Left lobe of liver (tissue), 2 donors: Measurements from ENCODE around the gene TPPP2. TPM values are rescaled to one million over a fixed set of nuclear protein-coding genes. Genes with fewer than 3 reads are reported as not detected.

Experiments
- ATAC-seq: fragments of 200-7000 bp; cut with Tn5 transposase; one replicate; pipeline ENCODE4 v1.9.1; 2020; ENCODE audit warnings: mild to moderate bottlenecking, moderate library complexity
- DNase-seq: peaks from one replicate; pipeline ENCODE4 v3.0.0-alpha.2; 2020; ENCODE audit warnings: low spot score
- total RNA-seq: library from RNA; stranded (reverse); gene quantifications from one replicate; pipeline ENCODE4 v1.2.1, GENCODE V29; 2021
- donor health status: DM: no; HTN: no; CAD: no; lungs with moderate emphysema.
- donor health status: DM: no; HTN: yes; CAD: no.

TPPP2 gene
- total RNA-seq, 1 donor from 2014 or later = 4.6 TPM

DNA sequence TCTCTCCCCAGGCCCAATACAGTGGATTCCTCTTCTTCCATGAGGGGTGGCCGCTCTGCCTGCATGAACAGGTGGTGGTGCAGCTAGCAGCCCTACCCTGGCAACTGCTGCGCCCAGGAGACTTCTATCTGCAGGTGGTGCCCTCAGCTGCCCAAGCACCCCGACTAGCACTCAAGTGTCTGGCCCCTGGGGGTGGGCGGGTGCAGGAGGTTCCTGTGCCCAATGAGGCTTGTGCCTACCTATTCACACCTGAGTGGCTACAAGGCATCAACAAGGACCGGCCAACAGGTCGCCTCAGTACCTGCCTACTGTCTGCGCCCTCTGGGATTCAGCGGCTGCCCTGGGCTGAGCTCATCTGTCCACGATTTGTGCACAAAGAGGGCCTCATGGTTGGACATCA is 43.9 kb downstream of the TPPP2 start:
- DNase-seq (no peak), ATAC-seq (no peak)

DNA sequence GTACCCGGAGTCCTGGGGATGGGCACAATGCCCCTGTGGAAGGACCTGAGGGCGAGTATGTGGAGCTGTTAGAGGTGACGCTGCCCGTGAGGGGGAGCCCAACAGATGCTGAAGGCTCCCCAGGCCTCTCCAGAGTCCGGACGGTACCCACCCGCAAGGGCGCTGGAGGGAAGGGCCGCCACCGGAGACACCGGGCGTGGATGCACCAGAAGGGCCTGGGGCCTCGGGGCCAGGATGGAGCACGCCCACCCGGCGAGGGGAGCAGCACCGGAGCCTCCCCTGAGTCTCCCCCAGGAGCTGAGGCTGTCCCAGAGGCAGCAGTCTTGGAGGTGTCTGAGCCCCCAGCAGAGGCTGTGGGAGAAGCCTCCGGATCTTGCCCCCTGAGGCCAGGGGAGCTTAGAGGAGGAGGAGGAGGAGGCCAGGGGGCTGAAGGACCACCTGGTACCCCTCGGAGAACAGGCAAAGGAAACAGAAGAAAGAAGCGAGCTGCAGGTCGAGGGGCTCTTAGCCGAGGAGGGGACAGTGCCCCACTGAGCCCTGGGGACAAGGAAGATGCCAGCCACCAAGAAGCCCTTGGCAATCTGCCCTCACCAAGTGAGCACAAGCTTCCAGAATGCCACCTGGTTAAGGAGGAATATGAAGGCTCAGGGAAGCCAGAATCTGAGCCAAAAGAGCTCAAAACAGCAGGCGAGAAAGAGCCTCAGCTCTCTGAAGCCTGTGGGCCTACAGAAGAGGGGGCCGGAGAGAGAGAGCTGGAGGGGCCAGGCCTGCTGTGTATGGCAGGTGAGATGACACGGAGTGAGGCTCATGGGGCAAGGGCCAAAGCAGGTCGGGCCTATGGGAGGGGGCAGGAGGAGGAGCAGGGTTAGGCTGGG is 44.6 kb downstream of the TPPP2 start:
- no peak for DNase-seq
- ATAC-seq = no peak

DNA sequence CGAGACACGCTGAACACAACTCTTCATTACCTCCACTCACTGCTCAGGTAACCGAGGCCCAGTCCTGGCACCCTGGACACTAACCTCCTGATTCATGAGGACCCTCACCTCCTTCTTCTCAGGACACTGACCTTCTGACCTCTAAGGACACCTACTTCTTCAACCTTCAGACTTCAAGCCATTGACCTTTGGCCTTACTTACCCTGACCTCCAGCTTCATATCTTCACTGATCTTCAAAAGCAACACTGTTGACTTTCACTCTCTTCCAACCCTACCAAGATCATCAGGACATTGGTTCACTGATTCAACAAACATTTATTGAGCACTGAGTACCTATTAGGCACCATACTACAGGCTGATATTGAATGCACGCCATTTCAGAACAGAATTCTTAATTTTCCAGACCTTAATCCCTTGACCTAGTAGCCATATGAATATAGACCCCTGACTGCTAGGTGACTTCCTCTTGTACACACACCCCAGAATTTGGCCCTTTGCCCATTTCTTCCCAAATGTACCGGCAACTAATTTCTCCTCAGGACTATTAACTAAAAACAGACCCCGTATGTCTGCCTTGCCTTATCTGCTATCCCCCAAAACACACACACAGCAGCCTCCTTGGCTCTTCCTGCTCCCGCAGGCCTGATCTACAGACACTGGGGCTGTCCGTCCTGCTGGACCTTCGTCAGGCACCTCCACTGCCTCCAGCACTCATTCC is 45.9 kb downstream of the TPPP2 start:
- no peak for DNase-seq
- no peak for ATAC-seq

DNA sequence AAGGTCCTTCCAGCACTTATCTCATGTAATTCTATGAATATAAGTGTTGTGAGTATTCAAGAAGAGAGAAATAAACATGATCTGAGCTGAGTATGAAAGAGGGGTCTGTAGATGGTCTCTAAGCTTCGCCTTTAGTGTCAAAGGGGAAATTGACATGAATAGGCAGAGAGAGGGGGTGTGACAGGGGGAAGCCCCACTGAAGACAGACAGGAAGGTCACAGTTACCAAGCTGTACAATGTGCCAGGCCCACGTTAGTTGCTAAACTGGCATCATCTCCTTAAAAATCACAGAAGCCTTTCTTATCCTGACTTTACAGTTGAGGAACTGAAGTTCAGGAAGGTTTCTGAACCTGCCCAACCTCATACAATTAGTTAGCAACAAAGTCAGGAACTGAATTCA is 47.7 kb downstream of the TPPP2 start:
- DNase-seq (no peak), ATAC-seq (no peak)

DNA sequence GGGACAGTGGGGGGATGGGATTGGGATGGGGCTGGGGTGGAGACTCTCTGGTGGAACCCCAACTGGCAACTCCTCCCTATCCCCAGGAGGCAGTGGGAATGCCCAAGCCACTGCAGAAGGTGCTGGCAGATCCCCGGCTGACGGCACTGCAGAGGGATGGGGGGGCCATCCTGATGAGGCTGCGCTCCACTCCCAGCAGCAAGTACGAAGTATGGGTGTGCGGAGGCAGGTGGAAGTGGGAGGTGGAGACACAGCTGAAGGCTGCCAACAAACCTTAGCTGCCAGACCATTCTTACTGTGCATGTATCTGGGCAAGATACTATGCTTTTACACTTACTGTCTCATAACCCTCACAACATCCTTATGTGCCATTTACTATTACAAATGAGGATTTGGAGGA is 48.3 kb downstream of the TPPP2 start:
- no peak for DNase-seq
- no peak for ATAC-seq

DNA sequence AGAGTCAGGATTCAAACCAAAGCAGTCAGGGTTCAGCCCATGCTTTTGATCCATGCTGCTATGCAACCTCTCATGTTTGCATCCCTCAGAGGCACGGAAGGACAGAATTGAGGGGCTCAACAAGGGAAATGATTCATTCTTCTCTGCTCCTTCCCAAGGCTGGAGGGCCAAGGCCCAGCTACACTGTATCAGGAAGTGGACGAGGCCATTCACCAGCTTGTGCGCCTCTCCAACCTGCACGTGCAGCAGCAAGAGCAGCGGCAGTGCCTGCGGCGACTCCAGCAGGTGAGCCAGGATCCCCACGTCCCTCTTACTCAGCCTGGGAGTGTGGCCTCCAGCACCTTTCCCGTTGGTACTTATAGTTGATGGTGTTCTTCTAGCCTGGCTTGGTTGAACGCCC is 48.7 kb downstream of the TPPP2 start:
- ATAC-seq (no peak), DNase-seq (no peak)

DNA sequence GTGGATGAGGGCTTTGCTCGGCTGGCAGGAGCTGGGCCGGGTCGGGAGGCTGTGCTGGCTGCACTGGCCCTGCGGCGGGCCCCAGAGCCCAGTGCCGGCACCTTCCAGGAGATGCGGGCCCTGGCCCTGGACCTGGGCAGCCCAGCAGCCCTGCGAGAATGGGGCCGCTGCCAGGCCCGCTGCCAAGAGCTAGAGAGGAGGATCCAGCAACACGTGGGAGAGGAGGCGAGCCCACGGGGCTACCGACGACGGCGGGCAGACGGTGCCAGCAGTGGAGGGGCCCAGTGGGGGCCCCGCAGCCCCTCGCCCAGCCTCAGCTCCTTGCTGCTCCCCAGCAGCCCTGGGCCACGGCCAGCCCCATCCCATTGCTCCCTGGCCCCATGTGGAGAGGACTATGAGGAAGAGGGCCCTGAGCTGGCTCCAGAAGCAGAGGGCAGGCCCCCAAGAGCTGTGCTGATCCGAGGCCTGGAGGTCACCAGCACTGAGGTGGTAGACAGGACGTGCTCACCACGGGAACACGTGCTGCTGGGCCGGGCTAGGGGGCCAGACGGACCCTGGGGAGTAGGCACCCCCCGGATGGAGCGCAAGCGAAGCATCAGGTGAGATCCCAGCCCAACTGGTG is 51.6 kb downstream of the TPPP2 start:
- ATAC-seq = no peak
- DNase-seq = no peak

Other genes with a start within 250 kb of the TPPP2 start
- gene RNASE6, start 248.9 kb upstream of the TPPP2 start, total RNA-seq = 1.6 TPM
- gene RNASE1, start 227.4 kb upstream of the TPPP2 start, total RNA-seq = 21.4 TPM
- not detected for gene RNASE3, start 138.8 kb upstream of the TPPP2 start, total RNA-seq
- 0.33 TPM for gene RNASE2, start 74.7 kb upstream of the TPPP2 start, total RNA-seq
- gene METTL17, start 40.2 kb upstream of the TPPP2 start, total RNA-seq = 33.1 TPM
- gene SLC39A2, start 30.9 kb upstream of the TPPP2 start, total RNA-seq = not detected
- 165 TPM for gene NDRG2, start 5.2 kb upstream of the TPPP2 start, total RNA-seq
- 0.10 TPM for gene RNASE13, start 4.6 kb downstream of the TPPP2 start, total RNA-seq
- gene RNASE7, start 12.1 kb downstream of the TPPP2 start, total RNA-seq = 0.13 TPM
- not detected for gene RNASE8, start 27.6 kb downstream of the TPPP2 start, total RNA-seq
- gene ARHGEF40, start 40.1 kb downstream of the TPPP2 start, total RNA-seq = 41.9 TPM
- 8.0 TPM for gene ZNF219, start 68.4 kb downstream of the TPPP2 start, total RNA-seq
- gene TMEM253, start 70.8 kb downstream of the TPPP2 start, total RNA-seq = 0.15 TPM
- gene OR5AU1, start 125.8 kb downstream of the TPPP2 start, total RNA-seq = not detected
- 162 TPM for gene HNRNPC, start 239.2 kb downstream of the TPPP2 start, total RNA-seq
- gene RPGRIP1, start 249.9 kb downstream of the TPPP2 start, total RNA-seq = 0.23 TPM